ENCODE results near the gene FNTB. TPM values are rescaled to one million over a fixed set of nuclear protein-coding genes. Genes with fewer than 3 reads are reported as not detected.

Gene FNTB
- total and polyA plus RNA-seq, 12 donors = 12.2 to 27.2 (median 22.3) TPM

GRCh38 chr14:65107200-65107599 lies 120.5 kb downstream of the FNTB start:
- DNase-seq = no peak

DNA sequence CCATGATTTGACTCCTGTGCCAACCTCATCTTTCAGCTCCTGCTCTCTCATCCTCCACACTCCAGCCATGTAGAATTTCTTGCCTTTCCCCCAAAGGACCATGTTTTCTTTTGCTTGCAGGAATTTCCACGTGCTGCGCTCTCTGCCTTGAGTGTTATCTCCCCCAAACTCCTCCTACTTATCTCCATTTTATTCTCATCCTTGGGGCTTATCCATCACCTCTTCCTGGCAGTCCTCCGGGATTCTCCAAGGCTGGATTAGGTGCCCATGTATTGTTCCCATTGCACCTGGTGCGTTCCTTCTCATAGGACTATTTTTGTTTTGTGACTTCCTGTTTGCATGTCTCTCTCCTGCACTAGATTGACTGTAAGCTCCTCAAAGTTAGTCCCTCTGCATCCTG lies 122.7 kb downstream of the FNTB start:
- Histone ChIP-seq H3K9me3 (replicated peaks in 1 of 3) (no peaks in the 10 kb centered on the region), H3K27ac (no peak overlapping the region), H3K4me1 (replicated peaks in 1 of 2) (no peaks in the 10 kb centered on the region), H3K27me3 (no peaks in the 10 kb centered on the region), H3K36me3 (replicated peaks in 1 of 2) (no peaks in the 10 kb centered on the region), H3K4me3 (no peak overlapping the region)
- DNase-seq = no peak
- TF ChIP-seq POLR2A (IDR thresholded peaks at IDR 0.05) (no peak), CTCF (IDR thresholded peaks at IDR 0.05) (no peak)
- intact Hi-C loops (cut with DNase I) = no loop called here
- 78 to 86% (median 80%) methylated on average over 4 of the region's 4 CpGs for WGBS, 4 donors

More at GRCh38 chr14:65107200-65107599, 120.5 kb downstream of the FNTB start:
- intact Hi-C loops (cut with DNase I) = no loop called here
- no peak overlapping the region for H3K4me3 ChIP-seq
- no peaks in the 10 kb centered on the region for H3K27me3 ChIP-seq
- no peaks in the 10 kb centered on the region for H3K36me3 ChIP-seq (replicated peaks in 1 of 2)
- H3K9me3 ChIP-seq (replicated peaks in 1 of 3) = no peaks in the 10 kb centered on the region
- WGBS, 4 donors = 66 to 87% (median 80%) methylated on average over 1 of the region's 1 CpG
- no peak for TF ChIP-seq POLR2A (IDR thresholded peaks at IDR 0.05)
- no peak for TF ChIP-seq CTCF (IDR thresholded peaks at IDR 0.05)
- H3K4me1 ChIP-seq (replicated peaks in 1 of 2) = no peaks in the 10 kb centered on the region
- no peak overlapping the region for H3K27ac ChIP-seq

- no peak for TF ChIP-seq CTCF (IDR thresholded peaks at IDR 0.05)
- TF ChIP-seq POLR2A (IDR thresholded peaks at IDR 0.05) = no peak
- H3K27me3 ChIP-seq = no peaks in the 10 kb centered on the region
- DNase-seq = no peak
- intact Hi-C loops (cut with DNase I) = no loop called here
- H3K4me1 ChIP-seq (replicated peaks in 1 of 2) = no peaks in the 10 kb centered on the region
- H3K36me3 ChIP-seq (replicated peaks in 1 of 2) = no peaks in the 10 kb centered on the region
- no peaks in the 10 kb centered on the region for H3K9me3 ChIP-seq (replicated peaks in 1 of 3)
- no peak overlapping the region for H3K27ac ChIP-seq
- 52 to 63% (median 61%) methylated on average over 5 of the region's 5 CpGs for WGBS, 4 donors
- no peak overlapping the region for H3K4me3 ChIP-seq
These were observed 123.8 kb downstream of the FNTB start for GRCh38 chr14:65110525-65110924.

Small RNA genes within 50 kb of the gene (microRNA-seq; reads per million reads assigned to microRNA genes)
- gene MIR4706 = 0 to 1.5 (median 1.1) reads per million in 3 donors

Small RNA genes within 50 kb of the gene (small RNA-seq; reads per million reads assigned to genes)
- 0 reads per million in 2 donors for gene MIR4706

Other genes with a start within 250 kb of the FNTB start
- gene SPTB, start 107.0 kb upstream of the FNTB start, total RNA-seq = 1 to 10 TPM in 4 of 9 donors, under 1 TPM in 5; 0.18 to 6.1 (median 0.76) TPM
- 10 to 100 TPM in 1 of 3 donors, 1 to 10 TPM in 2; 1.1 to 14.5 (median 1.3) TPM for gene SPTB, start 107.0 kb upstream of the FNTB start, polyA plus RNA-seq
- 100 to 1,000 TPM in 1 of 9 donors, 10 to 100 TPM in 8; 54.4 to 101 (median 74.7) TPM for gene CHURC1, start 72.4 kb upstream of the FNTB start, total RNA-seq
- gene CHURC1, start 72.4 kb upstream of the FNTB start, polyA plus RNA-seq = 10 to 100 TPM; 36.7 to 97.0 (median 46.4) TPM
- under 1 TPM in 2 of 9 donors, not detected in 7; 0.31 to 0.36 TPM for gene GPX2, start 44.1 kb upstream of the FNTB start, total RNA-seq
- gene GPX2, start 44.1 kb upstream of the FNTB start, polyA plus RNA-seq = 1 to 10 TPM in 1 of 3 donors, under 1 TPM in 1, not detected in 1; 0.73 to 1.4 TPM
- gene RAB15, start 14.6 kb upstream of the FNTB start, total RNA-seq = 1 to 10 TPM in 8 of 9 donors, under 1 TPM in 1; 0.95 to 8.9 (median 3.5) TPM
- 1 to 10 TPM; 3.6 to 8.6 (median 5.8) TPM for gene RAB15, start 14.6 kb upstream of the FNTB start, polyA plus RNA-seq
- gene MAX, start 115.6 kb downstream of the FNTB start, total RNA-seq = 100 to 1,000 TPM in 1 of 9 donors, 10 to 100 TPM in 8; 31.5 to 114 (median 54.7) TPM
- 10 to 100 TPM; 49.3 to 62.3 (median 55.7) TPM for gene MAX, start 115.6 kb downstream of the FNTB start, polyA plus RNA-seq